GM12872 (cell line): Measurements from ENCODE around the gene CHRDL2.

ENCODE experiments used
- CTCF ChIP-seq: IDR thresholded peaks from 3 replicates; pipeline ENCODE4 v1.5.1; 2011; ENCODE audit warnings: low read depth, mild to moderate bottlenecking, low read length, moderate library complexity; ENCODE audit not compliant: insufficient read depth

CHRDL2 gene

GRCh38 chr11:74754507-74755252 lies 23.5 kb upstream of the CHRDL2 start:
- no peak for TF ChIP-seq CTCF

- no peak for TF ChIP-seq CTCF
These were observed 20.1 kb upstream of the CHRDL2 start for GRCh38 chr11:74751303-74751702.

GRCh38 chr11:74749965-74750296 lies 18.7 kb upstream of the CHRDL2 start:
- TF ChIP-seq CTCF: no peak

GRCh38 chr11:74749127-74749964 lies 18.1 kb upstream of the CHRDL2 start:
- no peak for TF ChIP-seq CTCF

GRCh38 chr11:74748211-74749126 lies 17.2 kb upstream of the CHRDL2 start, which contains the start of gene RNF169:
TSS of gene RNF169 (plus strand) at chr11:74748849. CDS start at chr11:74748881, 32 bp downstream.
- no peak for TF ChIP-seq CTCF

- no peak for TF ChIP-seq CTCF
These were observed 15.6 kb upstream of the CHRDL2 start for GRCh38 chr11:74746868-74747267.

GRCh38 chr11:74744277-74744676 lies 13.1 kb upstream of the CHRDL2 start:
- TF ChIP-seq CTCF: no peak
